Mesenchymal stem cell (in vitro differentiated cells and primary cell): ENCODE measurements around the gene DENND4B. TPM values are rescaled to one million over a fixed set of nuclear protein-coding genes. Genes with fewer than 3 reads are reported as not detected.

Experiments
- DNase-seq: peaks from one replicate; pipeline ENCODE4 v3.0.0-alpha.2; 2013
- H2AFZ ChIP-seq: one replicate; pipeline ENCODE4 v1.6.1; 2013; ENCODE audit warnings: low read depth, mild to moderate bottlenecking, control low read depth, inconsistent platforms, low read length, moderate library complexity
- H2AK5ac ChIP-seq: 2 replicates; pipeline ENCODE4 v1.6.1; 2013; ENCODE audit warnings: low read length, moderate library complexity, mild to moderate bottlenecking, inconsistent platforms; ENCODE audit not compliant: severe bottlenecking
- H2BK120ac ChIP-seq: one replicate; pipeline ENCODE4 v1.6.1; 2013; ENCODE audit warnings: low read depth, mild to moderate bottlenecking, inconsistent platforms, low read length, moderate library complexity
- H2BK12ac ChIP-seq, 2 experiments: one replicate each; pipeline ENCODE4 v1.6.1; 2013; ENCODE audit warnings: inconsistent platforms in 2 of 2, low read length in 2 of 2, mild to moderate bottlenecking in 2 of 2, moderate library complexity in 2 of 2, control low read depth in 1 of 2
- H2BK15ac ChIP-seq: one replicate; pipeline ENCODE4 v1.6.1; 2013; ENCODE audit warnings: mild to moderate bottlenecking, low read depth, inconsistent platforms; ENCODE audit not compliant: poor library complexity, severe bottlenecking
- H2BK5ac ChIP-seq: 2 replicates; pipeline ENCODE4 v1.6.1; 2013; ENCODE audit warnings: low read depth, mild to moderate bottlenecking, low read length, control low read depth, inconsistent platforms; ENCODE audit not compliant: poor library complexity, severe bottlenecking
- H3K14ac ChIP-seq, 2 experiments: one replicate each; pipeline ENCODE4 v1.6.1; 2013; ENCODE audit warnings: inconsistent platforms in 2 of 2, low read length in 2 of 2, control low read depth in 1 of 2, mild to moderate bottlenecking in 1 of 2, moderate library complexity in 1 of 2
- H3K18ac ChIP-seq, 2 experiments: one replicate each; pipeline ENCODE4 v1.6.1; 2013; ENCODE audit warnings: inconsistent platforms in 2 of 2, low read length in 2 of 2, control low read depth in 1 of 2, low read depth in 1 of 2, mild to moderate bottlenecking in 1 of 2
- H3K23ac ChIP-seq, 2 experiments: one replicate each; pipeline ENCODE4 v1.6.1; 2013; ENCODE audit warnings: inconsistent platforms in 2 of 2, low read length in 2 of 2, mild to moderate bottlenecking in 2 of 2, moderate library complexity in 2 of 2, control low read depth in 1 of 2
- H3K27ac ChIP-seq: 2 replicates; pipeline ENCODE4 v1.5.1; 2013; ENCODE audit warnings: mild to moderate bottlenecking, moderate library complexity, low read length, control low read depth, inconsistent platforms; ENCODE audit not compliant: poor library complexity, severe bottlenecking
- H3K27me3 ChIP-seq, 2 experiments: 2 replicates each; pipeline versions ENCODE4 v1.6.1 to v1.7.0; 2013; ENCODE audit warnings: low read length in 2 of 2, mild to moderate bottlenecking in 2 of 2, moderate library complexity in 2 of 2, control low read depth in 1 of 2, inconsistent platforms in 1 of 2; ENCODE audit not compliant: control insufficient read depth in 1 of 2, insufficient read depth in 1 of 2
- H3K36me3 ChIP-seq, 2 experiments: 2 replicates each; pipeline versions ENCODE4 v1.6.1 to v1.7.0; 2013; ENCODE audit warnings: low read length in 2 of 2, control low read depth in 1 of 2, inconsistent platforms in 1 of 2, low read depth in 1 of 2, mild to moderate bottlenecking in 1 of 2; ENCODE audit not compliant: insufficient read depth in 2 of 2, control insufficient read depth in 1 of 2
- H3K4ac ChIP-seq, 2 experiments: one replicate each; pipeline ENCODE4 v1.6.1; 2013; ENCODE audit warnings: inconsistent platforms in 2 of 2, low read length in 2 of 2, mild to moderate bottlenecking in 2 of 2, moderate library complexity in 2 of 2, control low read depth in 1 of 2, low read depth in 1 of 2
- H3K4me1 ChIP-seq: 2 replicates; pipeline ENCODE4 v1.6.1; 2013; ENCODE audit warnings: low read depth, low read length, control low read depth; ENCODE audit not compliant: control insufficient read depth, insufficient read depth
- H3K4me2 ChIP-seq: 2 replicates; pipeline ENCODE4 v1.6.1; 2013; ENCODE audit warnings: low read length, mild to moderate bottlenecking, inconsistent platforms; ENCODE audit not compliant: poor library complexity, severe bottlenecking
- H3K4me3 ChIP-seq, 2 experiments: 2 replicates each; pipeline versions ENCODE4 v1.5.1 to v1.7.0; 2013; ENCODE audit warnings: low read length in 2 of 2, mild to moderate bottlenecking in 2 of 2, control low read depth in 1 of 2, low read depth in 1 of 2; ENCODE audit not compliant: insufficient read depth in 1 of 2
- H3K79me1 ChIP-seq: replicated peaks from 2 replicates; pipeline ENCODE4 v1.6.1; 2013; ENCODE audit warnings: mild to moderate bottlenecking, control low read depth, low read length, inconsistent platforms; ENCODE audit not compliant: poor library complexity, severe bottlenecking
- H3K9ac ChIP-seq: 2 replicates; pipeline ENCODE4 v1.7.0; 2013; ENCODE audit warnings: mild to moderate bottlenecking, low read length, moderate library complexity
- H3K9me3 ChIP-seq: 2 replicates; pipeline ENCODE4 v1.7.0; 2013; ENCODE audit warnings: mild to moderate bottlenecking, low read length; ENCODE audit not compliant: control insufficient read depth
- H4K8ac ChIP-seq: one replicate; pipeline ENCODE4 v1.6.1; 2013; ENCODE audit warnings: inconsistent platforms, mild to moderate bottlenecking, low read length, moderate library complexity
- H4K91ac ChIP-seq: one replicate; pipeline ENCODE4 v1.6.1; 2013; ENCODE audit warnings: mild to moderate bottlenecking, low read length, inconsistent platforms
- WGBS: methylation state at CpG from one replicate; pipeline ENCODE4 v1.1.7; 2013; ENCODE audit warnings: mixed read lengths; 5-methylcytosine and 5-hydroxymethylcytosine counted together
- polyA plus RNA-seq, 2 experiments: library from polyadenylated mRNA; stranded (reverse); fragments of 200-250 nt; gene quantifications; one replicate each; pipeline ENCODE4 v1.2.3, GENCODE V29; 2013

DENND4B gene, protein sequence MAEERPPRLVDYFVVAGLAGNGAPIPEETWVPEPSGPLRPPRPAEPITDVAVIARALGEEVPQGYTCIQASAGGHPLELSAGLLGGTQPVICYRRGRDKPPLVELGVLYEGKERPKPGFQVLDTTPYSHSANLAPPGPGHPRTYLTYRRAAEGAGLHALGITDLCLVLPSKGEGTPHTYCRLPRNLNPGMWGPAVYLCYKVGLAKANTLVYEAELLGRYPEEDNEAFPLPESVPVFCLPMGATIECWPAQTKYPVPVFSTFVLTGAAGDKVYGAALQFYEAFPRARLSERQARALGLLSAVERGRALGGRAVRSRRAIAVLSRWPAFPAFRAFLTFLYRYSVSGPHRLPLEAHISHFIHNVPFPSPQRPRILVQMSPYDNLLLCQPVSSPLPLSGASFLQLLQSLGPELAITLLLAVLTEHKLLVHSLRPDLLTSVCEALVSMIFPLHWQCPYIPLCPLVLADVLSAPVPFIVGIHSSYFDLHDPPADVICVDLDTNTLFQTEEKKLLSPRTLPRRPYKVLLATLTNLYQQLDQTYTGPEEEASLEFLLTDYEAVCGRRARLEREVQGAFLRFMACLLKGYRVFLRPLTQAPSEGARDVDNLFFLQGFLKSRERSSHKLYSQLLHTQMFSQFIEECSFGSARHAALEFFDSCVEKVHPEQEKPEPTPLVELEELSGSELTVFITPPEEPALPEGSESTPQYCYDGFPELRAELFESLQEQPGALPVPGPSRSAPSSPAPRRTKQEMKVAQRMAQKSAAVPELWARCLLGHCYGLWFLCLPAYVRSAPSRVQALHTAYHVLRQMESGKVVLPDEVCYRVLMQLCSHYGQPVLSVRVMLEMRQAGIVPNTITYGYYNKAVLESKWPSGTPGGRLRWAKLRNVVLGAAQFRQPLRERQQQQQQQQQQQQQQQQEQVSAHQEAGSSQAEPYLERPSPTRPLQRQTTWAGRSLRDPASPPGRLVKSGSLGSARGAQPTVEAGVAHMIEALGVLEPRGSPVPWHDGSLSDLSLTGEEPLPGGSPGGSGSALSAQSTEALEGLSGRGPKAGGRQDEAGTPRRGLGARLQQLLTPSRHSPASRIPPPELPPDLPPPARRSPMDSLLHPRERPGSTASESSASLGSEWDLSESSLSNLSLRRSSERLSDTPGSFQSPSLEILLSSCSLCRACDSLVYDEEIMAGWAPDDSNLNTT (N-terminal part only)
- 21.7 TPM for polyA plus RNA-seq (2013, experiment 1 of 2)
- polyA plus RNA-seq (2013, experiment 2 of 2) = 18.0 TPM

DNA sequence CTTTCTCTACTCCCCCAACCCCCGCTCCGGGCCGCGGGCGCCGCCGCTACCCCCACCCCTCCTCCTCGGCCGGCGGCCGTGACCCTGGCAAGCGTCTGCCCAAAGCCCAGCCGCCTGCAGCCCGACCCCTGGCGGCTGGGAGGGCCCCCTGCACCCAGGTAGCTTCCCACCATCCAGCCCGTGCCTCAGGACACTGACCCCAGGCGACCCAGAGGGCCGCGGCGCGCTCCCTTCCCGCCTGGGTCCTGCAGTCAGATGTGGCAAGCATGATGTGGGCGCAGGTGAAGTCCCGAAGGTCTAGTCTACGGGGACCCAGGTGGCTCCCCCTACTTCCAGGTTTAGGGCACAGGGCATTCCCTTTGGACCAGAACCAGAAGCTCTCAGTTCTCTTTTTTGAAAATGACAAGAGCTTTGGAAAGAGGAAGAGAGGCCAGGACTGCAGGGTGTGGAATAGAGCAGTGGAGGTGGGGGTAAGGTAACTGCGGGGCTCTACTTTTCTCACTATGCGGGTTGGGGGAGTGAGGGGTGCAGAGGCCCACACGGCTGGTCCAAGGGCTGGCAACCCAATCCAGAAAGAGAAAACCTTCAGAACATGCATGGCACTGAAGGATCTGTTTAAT, at the start of gene DENND4B:
Gene DENND4B, minus strand, starts transcription at position 97 of the 620 bp plus-strand sequence. CDS start 2,344 bp downstream, outside the sequence.
- Histone ChIP-seq H2BK12ac (peak within 1 kb of the TSS in 1 of 2 experiments; percentile 37), H3K9me3 (no peaks in the 10 kb centered on the region), H3K27ac (no peak within 1 kb of the TSS), H4K91ac (peak within 1 kb of the TSS; percentile 84), H3K4me3 (peak within 1 kb of the TSS; percentile 87 to 94), H3K23ac (peak within 1 kb of the TSS in 1 of 2 experiments; percentile 73), H3K4me1 (peaks cover 12% of the 10 kb centered on the region), H3K9ac (peak within 1 kb of the TSS; percentile 96), H2BK15ac (peak within 1 kb of the TSS; percentile 86), H3K79me1 (peaks cover 41% of the 10 kb centered on the region), H3K27me3 (no peaks in the 10 kb centered on the region), H4K8ac (peak within 1 kb of the TSS; percentile 83), H3K36me3 (peaks cover 57 to 63% of the 10 kb centered on the region in 2 experiments), H2BK5ac (peak within 1 kb of the TSS; percentile 54), H2AFZ (peak within 1 kb of the TSS; percentile 36), H3K4me2 (peak within 1 kb of the TSS; percentile 83), H3K14ac (peak within 1 kb of the TSS in 1 of 2 experiments; percentile 91), H2AK5ac (no peak within 1 kb of the TSS), H3K4ac (peak within 1 kb of the TSS; percentile 1 to 92), H3K18ac (peak within 1 kb of the TSS; percentile 37 to 98), H2BK120ac (peak within 1 kb of the TSS; percentile 80)
- WGBS = 11% methylated on average over 28 of the region's 28 CpGs
- DNase-seq = peak; percentile 83

DNA sequence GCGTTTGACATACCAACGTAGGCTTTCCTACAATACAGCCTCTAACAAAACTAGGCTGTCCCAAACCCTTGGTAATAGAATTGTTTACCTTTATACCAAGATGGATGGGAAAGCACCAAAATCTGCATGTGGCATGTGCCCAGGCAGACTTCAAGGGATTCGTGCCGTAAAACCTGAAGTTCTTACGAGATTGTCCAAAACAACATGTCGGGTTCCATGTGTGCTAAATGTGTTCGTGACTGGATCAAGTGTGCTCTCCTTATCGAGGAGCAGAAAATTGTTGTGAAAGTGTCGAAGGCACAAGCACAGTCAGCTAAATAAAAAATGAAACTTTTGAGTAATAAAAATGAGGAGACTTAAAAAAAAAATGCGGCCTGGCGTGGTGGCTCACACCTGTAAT, 49.1 kb upstream of the DENND4B start:
- Histone ChIP-seq H3K9me3 (no peaks in the 10 kb centered on the region), H2BK15ac (no peak overlapping the region), H3K27me3 (no peaks in the 10 kb centered on the region), H2AK5ac (no peak overlapping the region), H4K91ac (no peak overlapping the region), H3K9ac (no peak overlapping the region), H3K23ac (no peak overlapping the region), H3K4me1 (no peaks in the 10 kb centered on the region), H3K4me3 (no peak overlapping the region), H3K4me2 (no peak overlapping the region), H4K8ac (no peak overlapping the region), H3K18ac (no peak overlapping the region), H3K79me1 (no peaks in the 10 kb centered on the region), H3K14ac (no peak overlapping the region), H3K36me3 (peaks cover 20 to 44% of the 10 kb centered on the region in 2 experiments), H2AFZ (no peak overlapping the region), H3K27ac (no peak overlapping the region), H2BK120ac (no peak overlapping the region), H2BK12ac (no peak overlapping the region), H3K4ac (no peak overlapping the region), H2BK5ac (no peak overlapping the region)
- DNase-seq = no peak
- over 99% methylated on average over 11 of the region's 11 CpGs for WGBS

DNA sequence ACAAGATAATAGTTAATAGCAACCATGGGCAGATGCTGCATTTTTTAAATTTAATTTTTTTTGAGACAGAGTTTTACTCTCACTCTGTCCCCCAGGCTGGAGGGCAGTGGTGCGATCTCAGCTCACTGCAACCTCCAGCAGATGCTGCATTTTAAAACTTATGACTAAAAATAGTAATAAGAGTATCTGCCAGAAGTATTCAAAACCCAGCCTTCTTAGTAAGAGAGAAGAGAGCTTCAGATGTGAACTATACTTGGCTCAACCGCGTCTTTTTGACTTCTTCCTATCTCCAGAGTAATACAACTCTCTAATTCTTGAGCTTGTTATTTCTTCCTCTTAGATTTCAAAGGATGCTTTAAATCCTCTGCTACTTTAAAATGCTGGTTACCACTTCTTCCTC, 48.7 kb upstream of the DENND4B start:
- Histone ChIP-seq H3K23ac (no peak overlapping the region), H3K27me3 (no peaks in the 10 kb centered on the region), H3K4me1 (no peaks in the 10 kb centered on the region), H3K4ac (no peak overlapping the region), H3K4me3 (no peak overlapping the region), H3K14ac (no peak overlapping the region), H4K91ac (no peak overlapping the region), H3K9me3 (no peaks in the 10 kb centered on the region), H2AFZ (no peak overlapping the region), H2BK12ac (no peak overlapping the region), H2BK120ac (no peak overlapping the region), H3K27ac (no peak overlapping the region), H2AK5ac (no peak overlapping the region), H3K18ac (no peak overlapping the region), H3K36me3 (peaks cover 20 to 44% of the 10 kb centered on the region in 2 experiments), H3K4me2 (no peak overlapping the region), H2BK5ac (no peak overlapping the region), H4K8ac (no peak overlapping the region), H3K79me1 (no peaks in the 10 kb centered on the region), H2BK15ac (no peak overlapping the region), H3K9ac (no peak overlapping the region)
- WGBS = 100% methylated on average over 2 of the region's 3 CpGs
- DNase-seq = no peak
